ENCODE results near the gene ANTXR1. TPM values are rescaled to one million over a fixed set of nuclear protein-coding genes. Genes with fewer than 3 reads are reported as not detected.

ANTXR1 gene
- total RNA-seq, 2 donors from 2014 or later, result 0.40 TPM; not detected in 1

- no peak for DNase-seq (ENCODE audit: low spot score)
- peaks cover 20 to 43% of the 10 kb centered on the region in 2 donors for H3K27me3 Mint-ChIP-seq
- no peak overlapping the region for H3K4me3 Mint-ChIP-seq
- ATAC-seq, result no peak
- H3K36me3 Mint-ChIP-seq, result no peaks in the 10 kb centered on the region
- H3K27ac Mint-ChIP-seq, result no peak overlapping the region
- H3K4me1 Mint-ChIP-seq (ENCODE audit: low read depth in 2 of 2), result no peaks in the 10 kb centered on the region
- H3K9me3 Mint-ChIP-seq, result no peaks in the 10 kb centered on the region
These were observed 149.1 kb downstream of the ANTXR1 start for GRCh38 chr2:69162057-69162456.

GRCh38 chr2:69163109-69163508 is 150.1 kb downstream of the ANTXR1 start:
- Mint-ChIP-seq H3K4me3 (no peak overlapping the region), H3K36me3 (no peaks in the 10 kb centered on the region), H3K27ac (no peak overlapping the region), H3K27me3 (peaks cover 20 to 45% of the 10 kb centered on the region in 2 donors), H3K4me1 (ENCODE audit: low read depth in 2 of 2) (no peaks in the 10 kb centered on the region), H3K9me3 (no peaks in the 10 kb centered on the region)
- no peak for ATAC-seq
- no peak for DNase-seq (ENCODE audit: low spot score)

GRCh38 chr2:69163556-69163955 is 150.6 kb downstream of the ANTXR1 start:
- H3K27me3 Mint-ChIP-seq, result peaks cover 20 to 45% of the 10 kb centered on the region in 2 donors
- no peak for ATAC-seq
- no peak for DNase-seq (ENCODE audit: low spot score)

GRCh38 chr2:69164061-69164778 is 151.2 kb downstream of the ANTXR1 start:
- no peak overlapping the region for H3K27ac Mint-ChIP-seq
- no peak overlapping the region for H3K4me3 Mint-ChIP-seq
- DNase-seq (ENCODE audit: low spot score) (no peak), ATAC-seq (no peak)
- H3K36me3 Mint-ChIP-seq, result no peaks in the 10 kb centered on the region
- no peaks in the 10 kb centered on the region for H3K9me3 Mint-ChIP-seq
- no peaks in the 10 kb centered on the region for H3K4me1 Mint-ChIP-seq (ENCODE audit: low read depth in 2 of 2)
- H3K27me3 Mint-ChIP-seq, result peaks cover 23 to 45% of the 10 kb centered on the region in 2 donors

More at GRCh38 chr2:69163556-69163955, 150.6 kb downstream of the ANTXR1 start:
- Mint-ChIP-seq H3K27ac (no peak overlapping the region), H3K9me3 (no peaks in the 10 kb centered on the region), H3K4me1 (ENCODE audit: low read depth in 2 of 2) (no peaks in the 10 kb centered on the region), H3K36me3 (no peaks in the 10 kb centered on the region), H3K4me3 (no peak overlapping the region)

GRCh38 chr2:69165091-69165880 is 152.3 kb downstream of the ANTXR1 start:
- H3K4me3 Mint-ChIP-seq, result no peak overlapping the region
- H3K27me3 Mint-ChIP-seq, result peaks cover 24 to 50% of the 10 kb centered on the region in 2 donors
- H3K4me1 Mint-ChIP-seq (ENCODE audit: low read depth in 2 of 2), result no peaks in the 10 kb centered on the region
- H3K27ac Mint-ChIP-seq, result no peak overlapping the region
- no peaks in the 10 kb centered on the region for H3K36me3 Mint-ChIP-seq
- ATAC-seq (no peak), DNase-seq (ENCODE audit: low spot score) (peak; percentile 32)
- no peaks in the 10 kb centered on the region for H3K9me3 Mint-ChIP-seq

- H3K27ac Mint-ChIP-seq, result no peak overlapping the region
- ATAC-seq (no peak), DNase-seq (ENCODE audit: low spot score) (no peak)
- peaks cover 23 to 54% of the 10 kb centered on the region in 2 donors for H3K27me3 Mint-ChIP-seq
- H3K4me3 Mint-ChIP-seq, result no peak overlapping the region
- no peaks in the 10 kb centered on the region for H3K9me3 Mint-ChIP-seq
- no peaks in the 10 kb centered on the region for H3K36me3 Mint-ChIP-seq
- no peaks in the 10 kb centered on the region for H3K4me1 Mint-ChIP-seq (ENCODE audit: low read depth in 2 of 2)
These were observed 153.5 kb downstream of the ANTXR1 start for GRCh38 chr2:69166465-69166811.

- ATAC-seq (peak; percentile 23 to 46), DNase-seq (ENCODE audit: low spot score) (peak; percentile 46)
- H3K36me3 Mint-ChIP-seq, result no peaks in the 10 kb centered on the region
- H3K9me3 Mint-ChIP-seq, result no peaks in the 10 kb centered on the region
- H3K27ac Mint-ChIP-seq, result no peak overlapping the region
- H3K27me3 Mint-ChIP-seq, result peaks cover 23 to 54% of the 10 kb centered on the region in 2 donors
- H3K4me3 Mint-ChIP-seq, result no peak overlapping the region
- H3K4me1 Mint-ChIP-seq (ENCODE audit: low read depth in 2 of 2), result no peaks in the 10 kb centered on the region
These were observed 154.0 kb downstream of the ANTXR1 start for GRCh38 chr2:69166812-69167468.

GRCh38 chr2:69167469-69167822 is 154.5 kb downstream of the ANTXR1 start:
- Mint-ChIP-seq H3K4me1 (ENCODE audit: low read depth in 2 of 2) (no peaks in the 10 kb centered on the region), H3K9me3 (no peaks in the 10 kb centered on the region), H3K27me3 (peaks cover 23 to 54% of the 10 kb centered on the region in 2 donors), H3K27ac (no peak overlapping the region), H3K36me3 (no peaks in the 10 kb centered on the region), H3K4me3 (no peak overlapping the region)
- ATAC-seq, result no peak
- peak; percentile 20 for DNase-seq (ENCODE audit: low spot score)

GRCh38 chr2:69168144-69168813 is 155.3 kb downstream of the ANTXR1 start:
- Mint-ChIP-seq H3K4me3 (no peak overlapping the region), H3K27me3 (peaks cover 26 to 55% of the 10 kb centered on the region in 2 donors)

GRCh38 chr2:69168950-69169654 is 156.1 kb downstream of the ANTXR1 start:
- Mint-ChIP-seq H3K27ac (no peak overlapping the region), H3K27me3 (peaks cover 27 to 58% of the 10 kb centered on the region in 2 donors), H3K4me3 (no peak overlapping the region), H3K4me1 (ENCODE audit: low read depth in 2 of 2) (no peaks in the 10 kb centered on the region), H3K9me3 (no peaks in the 10 kb centered on the region), H3K36me3 (no peaks in the 10 kb centered on the region)
- DNase-seq (ENCODE audit: low spot score) (peak; percentile 48), ATAC-seq (no peak)

More at GRCh38 chr2:69168144-69168813, 155.3 kb downstream of the ANTXR1 start:
- Mint-ChIP-seq H3K27ac (no peak overlapping the region), H3K9me3 (no peaks in the 10 kb centered on the region), H3K36me3 (no peaks in the 10 kb centered on the region), H3K4me1 (ENCODE audit: low read depth in 2 of 2) (no peaks in the 10 kb centered on the region)
- ATAC-seq (no peak), DNase-seq (ENCODE audit: low spot score) (peak; percentile 38)

GRCh38 chr2:69169655-69170389 is 156.8 kb downstream of the ANTXR1 start:
- DNase-seq (ENCODE audit: low spot score), result peak; percentile 28
- H3K4me3 Mint-ChIP-seq, result no peak overlapping the region
- ATAC-seq, result no peak
- H3K9me3 Mint-ChIP-seq, result no peaks in the 10 kb centered on the region
- H3K4me1 Mint-ChIP-seq (ENCODE audit: low read depth in 2 of 2), result no peaks in the 10 kb centered on the region
- H3K27ac Mint-ChIP-seq, result no peak overlapping the region
- H3K27me3 Mint-ChIP-seq, result peaks cover 27 to 57% of the 10 kb centered on the region in 2 donors
- no peaks in the 10 kb centered on the region for H3K36me3 Mint-ChIP-seq

GRCh38 chr2:69170661-69171060 is 157.7 kb downstream of the ANTXR1 start:
- DNase-seq (ENCODE audit: low spot score) (no peak), ATAC-seq (no peak)
- no peak overlapping the region for H3K4me3 Mint-ChIP-seq
- peaks cover 21 to 49% of the 10 kb centered on the region in 2 donors for H3K27me3 Mint-ChIP-seq
- no peaks in the 10 kb centered on the region for H3K4me1 Mint-ChIP-seq (ENCODE audit: low read depth in 2 of 2)
- H3K9me3 Mint-ChIP-seq, result no peaks in the 10 kb centered on the region
- no peaks in the 10 kb centered on the region for H3K36me3 Mint-ChIP-seq
- no peak overlapping the region for H3K27ac Mint-ChIP-seq
